Neural cell (in vitro differentiated cells): ENCODE measurements around the gene GATA6. TPM values are rescaled to one million over a fixed set of nuclear protein-coding genes. Genes with fewer than 3 reads are reported as not detected.
"Not testable (repeated sequence)": the region's sequence is repeated elsewhere in the genome, so short reads cannot be mapped to it uniquely, and the experiment has no call there.

Experiments used
- H2AFZ ChIP-seq: fragments of 200-600, 300-800 bp; sonication (generic), shearing (Covaris generic); 2 replicates; pipeline ENCODE4 v1.6.0; 2014; ENCODE audit warnings: low read depth, mild to moderate bottlenecking, antibody characterized with exemption, low read length, moderate library complexity
- H3F3A ChIP-seq: fragments of 200-600 bp; shearing (Covaris generic); 2 replicates; pipeline ENCODE4 v1.6.1; 2016; ENCODE audit warnings: mild to moderate bottlenecking, moderate library complexity, mixed read lengths, antibody characterized with exemption, low read length; ENCODE audit not compliant: insufficient read depth, poor library complexity, severe bottlenecking
- H3K27ac ChIP-seq: fragments of 200-600, 300-800 bp; sonication (generic), shearing (Covaris generic); 2 replicates; pipeline ENCODE4 v1.5.1; 2014; ENCODE audit warnings: mild to moderate bottlenecking, low read length, moderate library complexity
- H3K27me3 ChIP-seq: fragments of 300-800, 200-600 bp; sonication (generic), shearing (Covaris generic); 2 replicates; pipeline ENCODE4 v1.6.0; 2014; ENCODE audit warnings: mild to moderate bottlenecking, low read depth, low read length, moderate library complexity; ENCODE audit not compliant: insufficient read depth
- H3K36me3 ChIP-seq: fragments of 300-800, 200-600 bp; sonication (generic), shearing (Covaris generic); 2 replicates; pipeline ENCODE4 v1.5.1; 2014; ENCODE audit warnings: mild to moderate bottlenecking, antibody characterized with exemption, low read length, moderate library complexity; ENCODE audit not compliant: insufficient read depth
- H3K4me2 ChIP-seq: fragments of 300-800, 200-600 bp; sonication (generic), shearing (Covaris generic); 2 replicates; pipeline ENCODE4 v1.6.0; 2014; ENCODE audit warnings: mild to moderate bottlenecking, low read length
- H3K4me3 ChIP-seq: fragments of 300-800, 200-600 bp; sonication (generic), shearing (Covaris generic); 2 replicates; pipeline ENCODE4 v1.5.1; 2014; ENCODE audit warnings: mild to moderate bottlenecking, low read length, moderate library complexity
- H3K79me2 ChIP-seq: fragments of 200-600 bp; shearing (Covaris generic); replicated peaks from 2 replicates; pipeline ENCODE4 v1.6.0; 2014; ENCODE audit warnings: mild to moderate bottlenecking, low read length, moderate library complexity; ENCODE audit not compliant: insufficient read depth
- H3K9ac ChIP-seq: fragments of 300-800, 200-600 bp; sonication (generic), shearing (Covaris generic); 2 replicates; pipeline ENCODE4 v1.6.1; 2016; ENCODE audit warnings: mild to moderate bottlenecking, low read length, mixed read lengths
- H3K9me2 ChIP-seq: fragments of 200-600 bp; shearing (Covaris generic); 2 replicates; pipeline ENCODE4 v1.6.1; 2016; ENCODE audit warnings: mild to moderate bottlenecking, low read length, mixed read lengths; ENCODE audit not compliant: insufficient read depth
- H3K9me3 ChIP-seq: fragments of 200-600, 300-800 bp; sonication (generic), shearing (Covaris generic); 2 replicates; pipeline ENCODE4 v1.6.1; 2016; ENCODE audit warnings: mild to moderate bottlenecking, mixed run types, low read length, moderate library complexity, mixed read lengths
- H4K20me1 ChIP-seq: fragments of 200-600 bp; shearing (Covaris generic); 2 replicates; pipeline ENCODE4 v1.6.1; 2016; ENCODE audit warnings: mild to moderate bottlenecking, mixed run types; ENCODE audit not compliant: insufficient read depth
- CTCF ChIP-seq: fragments of 450-650 bp; IDR thresholded peaks from 2 replicates; pipeline ENCODE4 v1.5.1; 2014; ENCODE audit warnings: antibody characterized with exemption, mild to moderate bottlenecking, moderate library complexity; ENCODE audit not compliant: poor library complexity, severe bottlenecking
- POLR2AphosphoS5 ChIP-seq: IDR thresholded peaks from 2 replicates; pipeline ENCODE4 v1.6.1; 2012
- RAD21 ChIP-seq: fragments of 450-650 bp; conservative IDR thresholded peaks from 2 replicates; pipeline ENCODE4 v1.6.1; 2014; ENCODE audit warnings: antibody characterized with exemption, mild to moderate bottlenecking, moderate library complexity
- REST ChIP-seq: IDR thresholded peaks from 2 replicates; pipeline ENCODE4 v1.6.1; 2012; ENCODE audit warnings: borderline replicate concordance
- SMC3 ChIP-seq: fragments of 450-650 bp; conservative IDR thresholded peaks from 2 replicates; pipeline ENCODE4 v1.6.1; 2014; ENCODE audit warnings: antibody characterized with exemption, mild to moderate bottlenecking, moderate library complexity; ENCODE audit not compliant: poor library complexity
- TAF1 ChIP-seq: IDR thresholded peaks from 2 replicates; pipeline ENCODE4 v1.6.1; 2012; ENCODE audit warnings: low read depth
- polyA plus RNA-seq: library from polyadenylated mRNA; depleted of rRNA; stranded (reverse); fragments of >200 nt; gene quantifications from 2 replicates; pipeline ENCODE4 v1.2.3, GENCODE V29; 2014

Gene GATA6
- polyA plus RNA-seq, 1 donor from 2014 or later = not detected

- Histone ChIP-seq H3K9ac (no peak overlapping the region), H2AFZ (no peak overlapping the region), H3F3A (no peaks in the 10 kb centered on the region), H3K4me2 (no peak overlapping the region), H4K20me1 (no peaks in the 10 kb centered on the region), H3K9me3 (no peaks in the 10 kb centered on the region), H3K79me2 (no peaks in the 10 kb centered on the region), H3K9me2 (no peaks in the 10 kb centered on the region), H3K36me3 (no peaks in the 10 kb centered on the region), H3K4me3 (no peak overlapping the region), H3K27ac (no peak overlapping the region), H3K27me3 (peaks cover 43% of the 10 kb centered on the region)
- no peak for TF ChIP-seq CTCF
- TF ChIP-seq POLR2AphosphoS5 = no peak
- TF ChIP-seq RAD21 = no peak
- no peak for TF ChIP-seq SMC3
Measured at GRCh38 chr18:22182884-22183697, 13.7 kb downstream of the GATA6 start.

GRCh38 chr18:22183698-22184170, 14.3 kb downstream of the GATA6 start:
- no peak for TF ChIP-seq REST
- no peak for TF ChIP-seq RAD21
- TF ChIP-seq CTCF = no peak
- TF ChIP-seq TAF1 = no peak
- no peak overlapping the region for H3K4me2 ChIP-seq
- H3K9me2 ChIP-seq = no peaks in the 10 kb centered on the region
- no peaks in the 10 kb centered on the region for H3F3A ChIP-seq
- no peaks in the 10 kb centered on the region for H3K79me2 ChIP-seq
- H3K36me3 ChIP-seq = no peaks in the 10 kb centered on the region
- H3K27ac ChIP-seq = no peak overlapping the region
- peaks cover 36% of the 10 kb centered on the region for H3K27me3 ChIP-seq
- no peaks in the 10 kb centered on the region for H4K20me1 ChIP-seq
- no peak overlapping the region for H3K4me3 ChIP-seq
- H3K9me3 ChIP-seq = no peaks in the 10 kb centered on the region
- no peak overlapping the region for H3K9ac ChIP-seq
- no peak overlapping the region for H2AFZ ChIP-seq

GRCh38 chr18:22184573-22184972, 15.2 kb downstream of the GATA6 start:
- not testable (repeated sequence) for H3K9me3 ChIP-seq, H2AFZ ChIP-seq, H3K36me3 ChIP-seq, H3K27ac ChIP-seq, H3K4me2 ChIP-seq, H3F3A ChIP-seq, H3K9me2 ChIP-seq, H4K20me1 ChIP-seq, H3K79me2 ChIP-seq, H3K4me3 ChIP-seq, H3K9ac ChIP-seq
- peaks cover 28% of the 10 kb centered on the region for H3K27me3 ChIP-seq
